ENCODE data around the gene NPAP1.

Gene NPAP1

GRCh38 chr15:24696842-24697241 is 21.3 kb downstream of the NPAP1 start:
- TF ChIP-seq CTCF (IDR thresholded peaks at IDR 0.05; ENCODE audit: extremely low read depth, insufficient read depth, missing control alignments): no peak
- in situ Hi-C loops (cut with MboI; ENCODE audit: low pct_unique_long_range_greater_than_20kb, low sequenced_read_pairs, unreplicated experiment): no loop called here
- no peak for DNase-seq (ENCODE audit: low spot score)

DNA sequence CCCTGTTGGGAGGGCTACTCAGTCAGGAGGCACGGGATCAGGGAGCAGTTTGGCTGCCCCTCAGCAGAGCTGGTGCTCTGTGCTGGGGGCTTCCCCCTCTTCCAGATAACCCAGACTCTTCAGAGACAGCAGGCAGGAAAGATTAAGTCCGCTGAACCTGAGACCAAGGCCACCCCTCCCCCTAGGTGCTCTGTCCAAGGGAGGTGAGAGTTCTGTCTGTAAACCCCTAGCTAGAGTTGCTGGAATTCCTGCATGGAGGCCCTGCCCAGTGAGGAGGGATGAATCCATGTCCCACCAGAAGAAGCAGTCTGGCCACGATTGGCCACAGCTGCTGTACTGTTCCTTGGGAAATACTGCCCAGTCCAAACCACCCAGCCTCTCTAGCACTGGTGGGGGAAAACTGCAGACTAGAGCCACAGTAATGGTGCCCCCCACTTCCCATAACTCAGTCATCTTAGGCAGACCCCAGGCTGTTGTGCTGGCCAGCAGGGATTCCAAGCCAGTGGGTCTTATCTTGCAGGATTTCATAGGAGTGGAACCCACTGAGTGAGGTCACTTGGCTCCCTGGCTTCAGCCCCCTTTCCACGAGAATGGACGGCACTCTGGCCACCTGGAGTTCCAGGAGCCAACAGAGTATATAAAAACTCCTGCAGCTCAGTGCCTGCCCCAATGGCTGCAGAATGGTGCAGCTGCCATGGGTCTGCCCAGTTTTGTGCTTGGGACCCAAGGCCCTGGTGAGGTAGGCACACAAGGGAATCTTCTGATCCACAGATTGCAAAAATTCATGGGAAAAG is 42.9 kb downstream of the NPAP1 start:
- TF ChIP-seq CTCF (IDR thresholded peaks at IDR 0.05; ENCODE audit: extremely low read depth, insufficient read depth, missing control alignments): no peak
- in situ Hi-C loops (cut with MboI; ENCODE audit: low pct_unique_long_range_greater_than_20kb, low sequenced_read_pairs, unreplicated experiment): no loop called here
- DNase-seq (ENCODE audit: low spot score): no peak

DNA sequence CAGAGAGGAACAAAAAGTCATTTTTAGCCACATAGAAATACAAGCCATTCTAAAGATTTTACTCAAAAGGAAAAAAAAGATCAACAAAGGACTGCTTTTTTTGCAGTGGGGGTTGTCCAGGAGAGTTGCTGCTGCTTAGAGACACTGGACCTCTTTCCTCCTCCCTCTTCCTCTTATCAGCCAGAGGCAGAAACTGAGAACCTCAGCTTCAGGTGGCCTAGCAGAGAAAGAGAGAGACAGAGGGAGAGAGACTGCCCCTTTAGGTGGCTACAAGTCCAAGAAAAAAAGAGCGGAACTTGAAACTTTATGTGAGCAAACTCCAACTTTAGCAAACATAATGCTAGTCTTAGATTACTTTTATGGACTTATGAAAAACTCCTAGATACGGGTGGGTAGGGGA is 54.2 kb downstream of the NPAP1 start:
- no peak for DNase-seq (ENCODE audit: low spot score)
- in situ Hi-C loops (cut with MboI; ENCODE audit: low pct_unique_long_range_greater_than_20kb, low sequenced_read_pairs, unreplicated experiment): no loop called here
- no peak for TF ChIP-seq CTCF (IDR thresholded peaks at IDR 0.05; ENCODE audit: extremely low read depth, insufficient read depth, missing control alignments)

All from GM13977 (cell line).